GM12891 (cell line): ENCODE measurements around the gene HYAL3.

Source experiments
- DNase-seq: peaks from one replicate; pipeline ENCODE4 v3.0.0; 2011; ENCODE audit warnings: low spot score; ENCODE audit not compliant: insufficient read length
- FAIRE-seq: peaks from 2 replicates; lab custom pipeline; 2011; peaks lifted over from hg19 to GRCh38; lab: Jason Lieb, UNC
- PAX5 ChIP-seq: IDR thresholded peaks from 2 replicates; pipeline ENCODE4 v1.6.1; 2011; ENCODE audit warnings: low read length, moderate library complexity, mild to moderate bottlenecking; ENCODE audit not compliant: insufficient read depth, severe bottlenecking
- POLR2A ChIP-seq: IDR thresholded peaks from 2 replicates; pipeline ENCODE4 v1.6.1; 2011; ENCODE audit warnings: low read depth, low read length, control low read depth
- POLR2AphosphoS5 ChIP-seq: IDR thresholded peaks from 2 replicates; pipeline ENCODE4 v1.6.1; 2011; ENCODE audit warnings: low read depth, low read length, control low read depth
- POU2F2 ChIP-seq: IDR thresholded peaks from 2 replicates; pipeline ENCODE4 v1.6.1; 2011; ENCODE audit warnings: low read depth, mild to moderate bottlenecking, control low read depth, low read length, moderate library complexity
- SPI1 ChIP-seq: IDR thresholded peaks from 2 replicates; pipeline ENCODE4 v1.6.1; 2011; ENCODE audit warnings: low read depth, low read length, control low read depth
- TAF1 ChIP-seq: IDR thresholded peaks from 2 replicates; pipeline ENCODE4 v1.6.1; 2011; ENCODE audit warnings: low read depth, low read length, control low read depth

Gene HYAL3

GRCh38 chr3:50327943-50328691, 28.9 kb upstream of the HYAL3 start, which contains the start of gene TUSC2:
Gene TUSC2 (minus strand): TSS chr3:50328223. CDS start chr3:50328099, 124 bp downstream.
- DNase-seq (peak; percentile 96), FAIRE-seq (peak; percentile 99)
- TF ChIP-seq POLR2A (peak; percentile 84), TAF1 (peak; percentile 83), PAX5 (no peak), POLR2AphosphoS5 (peak; percentile 82), SPI1 (peak; percentile 75), POU2F2 (peak; percentile 50)

- DNase-seq (no peak), FAIRE-seq (no peak)
- TF ChIP-seq TAF1 (no peak), POU2F2 (no peak), POLR2A (no peak), PAX5 (no peak), SPI1 (no peak)
These were observed 27.9 kb upstream of the HYAL3 start for GRCh38 chr3:50327129-50327528.

- TF ChIP-seq POU2F2 (no peak), TAF1 (no peak), POLR2AphosphoS5 (no peak), POLR2A (no peak), PAX5 (no peak), SPI1 (no peak)
- FAIRE-seq: no peak
These were observed 27.0 kb upstream of the HYAL3 start for GRCh38 chr3:50326182-50326541.

GRCh38 chr3:50325497-50326181, 26.4 kb upstream of the HYAL3 start:
- no peak for FAIRE-seq
- no peak for DNase-seq
- TF ChIP-seq POU2F2 (no peak), TAF1 (no peak), POLR2AphosphoS5 (no peak), PAX5 (no peak), POLR2A (no peak), SPI1 (no peak)

More at GRCh38 chr3:50326182-50326541, 27.0 kb upstream of the HYAL3 start:
- no peak for DNase-seq

GRCh38 chr3:50325113-50325480, 25.9 kb upstream of the HYAL3 start:
- DNase-seq: no peak
- TF ChIP-seq SPI1: no peak
- no peak for TF ChIP-seq POLR2AphosphoS5
- no peak for TF ChIP-seq POU2F2
- TF ChIP-seq POLR2A: no peak
- TF ChIP-seq TAF1: no peak
- no peak for TF ChIP-seq PAX5
- no peak for FAIRE-seq

- FAIRE-seq (peak; percentile 79), DNase-seq (no peak)
- TF ChIP-seq SPI1 (no peak), TAF1 (no peak), POU2F2 (no peak), PAX5 (no peak), POLR2AphosphoS5 (no peak), POLR2A (no peak)
These were observed 25.3 kb upstream of the HYAL3 start for GRCh38 chr3:50324351-50325112.

- FAIRE-seq (no peak), DNase-seq (no peak)
- TF ChIP-seq PAX5: no peak
- TF ChIP-seq TAF1: no peak
- no peak for TF ChIP-seq POLR2A
- TF ChIP-seq SPI1: no peak
- no peak for TF ChIP-seq POLR2AphosphoS5
- no peak for TF ChIP-seq POU2F2
These were observed 24.5 kb upstream of the HYAL3 start for GRCh38 chr3:50323614-50324199.

GRCh38 chr3:50323092-50323600, 23.9 kb upstream of the HYAL3 start:
- DNase-seq (no peak), FAIRE-seq (no peak)
- TF ChIP-seq POU2F2 (no peak), POLR2A (no peak), PAX5 (no peak), SPI1 (no peak), TAF1 (no peak), POLR2AphosphoS5 (no peak)

GRCh38 chr3:50322386-50323091, 23.3 kb upstream of the HYAL3 start, which contains the start of gene HYAL2:
Gene HYAL2 (minus strand): TSS chr3:50322745. CDS start chr3:50320489, 2,256 bp downstream.
- FAIRE-seq (no peak), DNase-seq (no peak)
- TF ChIP-seq TAF1: no peak
- no peak for TF ChIP-seq POLR2A
- TF ChIP-seq SPI1: no peak
- TF ChIP-seq PAX5: no peak
- no peak for TF ChIP-seq POLR2AphosphoS5
